ENCODE data around the gene ATXN1.

ATXN1 gene

GRCh38 chr6:16770701-16771569, 9.7 kb upstream of the ATXN1 start:
- H3K4me3 ChIP-seq (ENCODE audit: low read depth, low read length), result no peak overlapping the region

GRCh38 chr6:16769986-16770376, 8.7 kb upstream of the ATXN1 start:
- H3K4me3 ChIP-seq (ENCODE audit: low read depth, low read length), result no peak overlapping the region
- no peak for TF ChIP-seq CTCF (IDR thresholded peaks at IDR 0.05; ENCODE audit: borderline replicate concordance, insufficient read depth, low read depth, low read length)

More at GRCh38 chr6:16770701-16771569, 9.7 kb upstream of the ATXN1 start:
- peak; percentile 94 for TF ChIP-seq CTCF (IDR thresholded peaks at IDR 0.05; ENCODE audit: borderline replicate concordance, insufficient read depth, low read depth, low read length)

- TF ChIP-seq CTCF (IDR thresholded peaks at IDR 0.05; ENCODE audit: borderline replicate concordance, insufficient read depth, low read depth, low read length), result no peak
- no peak overlapping the region for H3K4me3 ChIP-seq (ENCODE audit: low read depth, low read length)
Measured at GRCh38 chr6:16769131-16769985, 8.1 kb upstream of the ATXN1 start.

- TF ChIP-seq CTCF (IDR thresholded peaks at IDR 0.05; ENCODE audit: borderline replicate concordance, insufficient read depth, low read depth, low read length), result no peak
- H3K4me3 ChIP-seq (ENCODE audit: low read depth, low read length), result no peak overlapping the region
Measured at GRCh38 chr6:16768477-16768830, 7.2 kb upstream of the ATXN1 start.

GRCh38 chr6:16767765-16768476, 6.7 kb upstream of the ATXN1 start:
- TF ChIP-seq CTCF (IDR thresholded peaks at IDR 0.05; ENCODE audit: borderline replicate concordance, insufficient read depth, low read depth, low read length), result no peak

GRCh38 chr6:16766836-16767745, 5.8 kb upstream of the ATXN1 start:
- TF ChIP-seq CTCF (IDR thresholded peaks at IDR 0.05; ENCODE audit: borderline replicate concordance, insufficient read depth, low read depth, low read length), result no peak
- no peak overlapping the region for H3K4me3 ChIP-seq (ENCODE audit: low read depth, low read length)

More at GRCh38 chr6:16767765-16768476, 6.7 kb upstream of the ATXN1 start:
- no peak overlapping the region for H3K4me3 ChIP-seq (ENCODE audit: low read depth, low read length)

Data from GM12875 (cell line).